PC-3 (cell line): ENCODE measurements around the gene BBC3. TPM values are rescaled to one million over a fixed set of nuclear protein-coding genes. Genes with fewer than 3 reads are reported as not detected.

Experiments
- ATAC-seq: fragments of 200-7000 bp; cut with Tn5 transposase; 2 replicates; pipeline ENCODE4 v1.9.1; 2020; ENCODE audit warnings: mild to moderate bottlenecking, moderate library complexity
- BruUV-seq: library from RNA; stranded (reverse); fragments of 400-500 nt; replicated peaks from 2 replicates; lab custom pipeline; 2021; lab: Mats Ljungman, UMichigan
- CTCF ChIA-PET: fragments of 300-600 bp; sonication (Branson Sonifier 250); formaldehyde crosslinking; loops from one replicate; lab custom pipeline; 2022; ENCODE audit warnings: antibody characterized with exemption; lab: Charles Lee
- POLR2A ChIA-PET: fragments of 300-600 bp; sonication (Branson Sonifier 250); formaldehyde crosslinking; loops from one replicate; lab custom pipeline; 2022; ENCODE audit warnings: antibody characterized with exemption; ENCODE audit not compliant: unreplicated experiment; lab: Charles Lee
- DNase-seq: peaks from one replicate; pipeline ENCODE4 v3.0.0-alpha.2; 2015
- H2AFZ ChIP-seq: fragments of 300-600 bp; sonication (generic); 2 replicates; pipeline ENCODE4 v1.6.0; 2016; ENCODE audit warnings: antibody characterized with exemption, low read length
- H3F3A ChIP-seq: fragments of 300-600 bp; sonication (generic); one replicate; pipeline ENCODE4 v1.6.0; 2017; ENCODE audit warnings: antibody characterized with exemption, low read length, control low read depth, mild to moderate bottlenecking; ENCODE audit not compliant: unreplicated experiment
- H3K27ac ChIP-seq: fragments of 300-600 bp; sonication (generic); 2 replicates; pipeline ENCODE4 v1.5.1; 2016; ENCODE audit warnings: mild to moderate bottlenecking, low read length
- H3K27me3 ChIP-seq: fragments of 300-600 bp; sonication (generic); 2 replicates; pipeline ENCODE4 v1.6.1; 2016; ENCODE audit warnings: low read length, mixed read lengths
- H3K36me3 ChIP-seq: fragments of 300-600 bp; sonication (generic); 2 replicates; pipeline ENCODE4 v1.6.1; 2016; ENCODE audit warnings: low read depth, mixed run types, low read length, mixed read lengths
- H3K4me1 ChIP-seq: fragments of 300-600 bp; sonication (generic); 2 replicates; pipeline ENCODE4 v1.5.1; 2016; ENCODE audit warnings: low read length; ENCODE audit not compliant: insufficient read depth
- H3K4me2 ChIP-seq: fragments of 300-600 bp; sonication (generic); 2 replicates; pipeline ENCODE4 v1.6.0; 2016; ENCODE audit warnings: low read length
- H3K4me3 ChIP-seq: fragments of 300-600 bp; sonication (generic); 2 replicates; pipeline ENCODE4 v1.5.1; 2016; ENCODE audit warnings: mild to moderate bottlenecking, low read length, mixed read lengths
- H3K79me2 ChIP-seq: fragments of 300-600 bp; sonication (generic); 2 replicates; pipeline ENCODE4 v1.6.1; 2017; ENCODE audit warnings: low read length, mixed read lengths
- H3K9ac ChIP-seq: fragments of 300-600 bp; sonication (generic); 2 replicates; pipeline ENCODE4 v1.6.0; 2016; ENCODE audit warnings: mild to moderate bottlenecking, low read length
- H3K9me2 ChIP-seq: fragments of 300-600 bp; sonication (generic); replicated peaks from 2 replicates; pipeline ENCODE4 v1.6.1; 2016; ENCODE audit warnings: mixed run types, low read length, mixed read lengths
- H3K9me3 ChIP-seq: fragments of 300-600 bp; sonication (generic); 2 replicates; pipeline ENCODE4 v1.6.1; 2016; ENCODE audit warnings: low read length, mixed read lengths
- H4K20me1 ChIP-seq: fragments of 300-600 bp; sonication (generic); 2 replicates; pipeline ENCODE4 v1.6.1; 2016; ENCODE audit warnings: low read length, mixed read lengths
- CTCF ChIP-seq: fragments of 300-600 bp; sonication (generic); conservative IDR thresholded peaks from 2 replicates; pipeline ENCODE4 v1.5.1; 2017; ENCODE audit warnings: antibody characterized with exemption, low read depth, mild to moderate bottlenecking, low read length
- EZH2 ChIP-seq: fragments of 300-600 bp; sonication (generic); IDR thresholded peaks from one replicate; pipeline ENCODE4 v1.6.1; 2017; ENCODE audit warnings: antibody characterized with exemption, mild to moderate bottlenecking, low read length; ENCODE audit not compliant: unreplicated experiment
- EZH2phosphoT487 ChIP-seq: fragments of 300-600 bp; sonication (generic); IDR thresholded peaks from 2 replicates; pipeline ENCODE4 v1.6.1; 2018; ENCODE audit warnings: mild to moderate bottlenecking, antibody characterized with exemption, low read length, borderline replicate concordance
- intact Hi-C: fragments of 100-400 bp; cut with micrococcal nuclease; formaldehyde crosslinking; loops from 2 replicates; pipeline ENCODE4 v1.9.0; 2023
- total RNA-seq: library from RNA; depleted of rRNA; stranded (reverse); fragments of >200 nt; gene quantifications from 2 replicates; pipeline ENCODE4 v1.2.3, GENCODE V29; 2014

BBC3 gene
- total RNA-seq, 1 experiment from 2014 or later = 2.9 TPM

DNA sequence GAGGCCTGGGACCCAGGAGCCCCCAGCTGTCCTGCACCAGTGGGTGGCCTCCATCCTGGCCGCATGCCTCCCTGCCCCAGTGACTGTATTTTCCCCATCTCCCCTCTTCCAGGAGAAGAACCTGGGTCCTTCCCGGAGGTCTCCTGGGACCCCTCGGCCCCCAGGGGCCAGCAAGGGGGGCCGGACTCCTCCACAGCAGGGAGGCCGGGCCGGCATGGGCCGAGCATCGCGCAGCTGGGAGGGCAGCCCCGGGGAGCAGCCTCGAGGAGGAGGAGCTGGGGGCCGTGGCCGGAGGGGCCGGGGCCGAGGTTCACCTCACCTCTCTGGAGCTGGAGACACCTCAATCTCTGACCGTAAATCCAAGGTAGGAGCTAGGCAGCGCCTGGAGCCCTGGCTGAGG is 29.5 kb upstream of the BBC3 start:
- H3K79me2 ChIP-seq = peaks cover 10% of the 10 kb centered on the region

DNA sequence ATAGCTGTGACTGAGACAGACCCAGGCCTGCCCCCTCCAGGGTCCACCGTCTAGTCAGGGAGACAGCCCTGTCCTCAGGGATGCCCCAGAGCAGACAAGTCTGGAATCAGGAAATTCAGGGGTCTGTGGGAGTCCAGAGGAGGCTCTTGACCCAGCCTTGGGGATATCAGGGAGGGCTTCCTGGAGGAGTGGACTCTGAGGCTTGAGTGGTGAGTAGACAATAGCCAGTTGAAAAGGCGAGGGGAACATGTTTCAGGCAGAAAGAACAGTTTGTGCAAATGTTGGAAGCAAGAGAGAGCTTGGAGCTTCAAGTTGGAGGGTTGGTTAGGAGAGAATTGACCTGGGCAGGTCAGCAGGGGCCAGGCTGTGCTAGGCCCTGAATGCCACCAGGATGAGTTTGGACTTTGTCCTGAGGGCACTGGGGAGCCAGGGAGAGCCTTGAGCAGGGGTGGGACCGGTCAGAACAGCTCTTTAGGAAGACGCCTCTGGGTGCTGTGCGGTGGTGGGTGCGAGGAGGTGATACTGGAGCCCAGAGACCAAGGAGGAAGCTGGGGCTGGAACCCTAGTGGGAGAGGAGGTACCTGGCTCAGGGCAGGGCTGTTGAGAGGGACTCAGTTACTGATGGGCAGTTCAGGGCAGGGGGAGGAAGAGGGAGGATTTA is 28.0 kb upstream of the BBC3 start:
- H3K9me3 ChIP-seq = no peaks in the 10 kb centered on the region
- H3K9ac ChIP-seq = no peak overlapping the region
- DNase-seq (no peak), ATAC-seq (no peak)
- no peak overlapping the region for H2AFZ ChIP-seq
- peaks cover 3% of the 10 kb centered on the region; the same call in 1 of the 2 replicates for H3K36me3 ChIP-seq
- H4K20me1 ChIP-seq = no peaks in the 10 kb centered on the region
- TF ChIP-seq CTCF (no peak), EZH2 (no peak)
- peaks cover 10% of the 10 kb centered on the region for H3K79me2 ChIP-seq
- H3K27me3 ChIP-seq = no peaks in the 10 kb centered on the region
- no peak overlapping the region for H3K4me2 ChIP-seq
- intact Hi-C loops = loop anchor here (10.0 kb wide), 1 partner anchor 404 kb away; the partner anchor contains the start of gene AP2S1
- peaks cover 12% of the 10 kb centered on the region for H3K4me1 ChIP-seq
- no peak overlapping the region for H3K27ac ChIP-seq
- ChIA-PET POLR2A (no interaction called here), CTCF (no interaction called here)
- no peaks in the 10 kb centered on the region for H3K9me2 ChIP-seq
- H3K4me3 ChIP-seq = no peak overlapping the region
- BruUV-seq = no TSS peak
- peaks cover 1% of the 10 kb centered on the region for H3F3A ChIP-seq

More for the DNA sequence above, 29.5 kb upstream of the BBC3 start:
- intact Hi-C loops = no loop called here
- TF ChIP-seq EZH2 (no peak), CTCF (no peak), EZH2phosphoT487 (no peak)
- no TSS peak for BruUV-seq
- H3K9ac ChIP-seq = no peak overlapping the region
- peaks cover 3% of the 10 kb centered on the region; the same call in 1 of the 2 replicates for H3K36me3 ChIP-seq
- no peak overlapping the region for H3K4me2 ChIP-seq
- POLR2A ChIA-PET = no interaction called here
- H2AFZ ChIP-seq = no peak overlapping the region
- DNase-seq (no peak), ATAC-seq (no peak)
- no peak overlapping the region for H3K27ac ChIP-seq
- H4K20me1 ChIP-seq = no peaks in the 10 kb centered on the region
- no peaks in the 10 kb centered on the region for H3K9me2 ChIP-seq
- H3K9me3 ChIP-seq = no peaks in the 10 kb centered on the region
- no peaks in the 10 kb centered on the region for H3K27me3 ChIP-seq
- no peak overlapping the region for H3K4me3 ChIP-seq
- peaks cover 10% of the 10 kb centered on the region for H3K4me1 ChIP-seq
- no peaks in the 10 kb centered on the region for H3F3A ChIP-seq
- CTCF ChIA-PET = no interaction called here

DNA sequence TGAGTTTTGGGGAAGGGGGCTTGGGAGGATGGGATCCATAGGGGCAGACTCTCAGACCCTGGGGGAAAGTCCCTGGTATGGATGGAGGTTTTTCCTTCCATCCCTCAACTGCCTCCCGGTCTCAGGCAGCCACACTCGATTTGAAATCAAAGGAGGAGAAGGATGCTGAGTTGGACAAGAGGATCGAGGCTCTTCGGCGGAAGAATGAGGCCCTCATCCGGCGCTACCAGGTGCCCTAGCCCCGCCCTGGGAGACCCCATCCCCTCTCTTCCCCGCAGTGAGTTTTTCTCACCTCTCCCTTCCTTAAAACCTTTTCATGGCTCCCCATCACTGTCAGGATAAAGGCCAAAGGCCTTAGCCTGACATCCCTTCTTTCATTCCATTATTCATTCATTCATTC is 27.4 kb upstream of the BBC3 start:
- Histone ChIP-seq H2AFZ (no peak overlapping the region), H3K27me3 (no peaks in the 10 kb centered on the region), H4K20me1 (no peaks in the 10 kb centered on the region), H3K9ac (no peak overlapping the region), H3K4me1 (peaks cover 17% of the 10 kb centered on the region), H3K79me2 (peaks cover 10% of the 10 kb centered on the region), H3K4me2 (peak overlapping the region; percentile 85), H3K36me3 (peaks cover 3% of the 10 kb centered on the region; the same call in 1 of the 2 replicates), H3K9me3 (no peaks in the 10 kb centered on the region), H3K4me3 (peak overlapping the region; percentile 73; the same call in 1 of the 2 replicates), H3K9me2 (no peaks in the 10 kb centered on the region), H3F3A (peaks cover 7% of the 10 kb centered on the region), H3K27ac (no peak overlapping the region)
- no TSS peak for BruUV-seq
- no peak for TF ChIP-seq EZH2phosphoT487
- no peak for TF ChIP-seq EZH2
- TF ChIP-seq CTCF = no peak
- CTCF ChIA-PET = no interaction called here
- intact Hi-C loops = loop anchor here (10.0 kb wide), 1 partner anchor 404 kb away; the partner anchor contains the start of gene AP2S1
- POLR2A ChIA-PET = no interaction called here
- ATAC-seq (no peak), DNase-seq (no peak)
